ENCODE results near the gene KIF26B. TPM values are rescaled to one million over a fixed set of nuclear protein-coding genes. Genes with fewer than 3 reads are reported as not detected.
"Not testable (repeated sequence)": the region's sequence is repeated elsewhere in the genome, so short reads cannot be mapped to it uniquely, and the experiment has no call there.

Gene KIF26B
- polyA plus RNA-seq, 1 of the 3 experiments (the other 2 are of a cell fraction): 2.6 TPM

DNA sequence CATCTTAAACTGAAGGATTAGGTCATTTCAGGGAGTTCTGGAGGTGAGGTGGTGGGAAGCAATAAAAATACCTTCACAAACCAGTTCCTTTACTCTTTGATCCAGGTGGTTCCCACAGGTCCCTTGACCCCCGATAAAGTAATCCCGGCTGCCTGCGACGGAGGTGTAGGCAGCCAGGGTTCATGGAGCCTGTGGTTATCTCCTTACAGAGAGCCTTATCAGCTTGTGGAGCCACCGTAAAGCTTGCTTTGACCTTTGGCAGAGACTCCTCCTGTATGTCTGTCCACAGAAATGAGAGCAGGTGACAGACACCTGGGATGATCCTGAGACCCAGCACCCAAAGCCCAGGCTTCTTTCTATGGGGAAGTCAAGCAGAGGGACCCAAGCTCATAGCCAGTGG is 243.4 kb downstream of the KIF26B start:
- H3F3A ChIP-seq (replicated peaks; ENCODE audit: insufficient read depth): no peaks in the 10 kb centered on the region
- H3K27me3 ChIP-seq (ENCODE audit: insufficient read depth): no peaks in the 10 kb centered on the region
- H3K9ac ChIP-seq: no peak overlapping the region
- H3K4me1 ChIP-seq (ENCODE audit: control insufficient read depth in 1 of 2, insufficient read depth in 2 of 2, low read depth in 1 of 2, low read length in 1 of 2): peaks cover 0 to 14% of the 10 kb centered on the region in 2 experiments; a peak in 2 of 4 replicates
- peaks cover 5 to 17% of the 10 kb centered on the region in 2 experiments for H3K36me3 ChIP-seq (replicated peaks in 1 of 2; ENCODE audit: control insufficient read depth in 1 of 2, insufficient read depth in 2 of 2, low read length in 1 of 2)
- ChIA-PET CTCF (interaction anchor here (2.2 kb wide), 1 partner anchor 17 kb away, joined by 6 read pairs; no protein-coding TSS in a partner anchor), POLR2A (no interaction called here)
- no peaks in the 10 kb centered on the region for H3K9me3 ChIP-seq
- peak overlapping the region in 1 of 2 experiments; percentile 17; a peak in 1 of 4 replicates for H3K27ac ChIP-seq (ENCODE audit: low read depth in 2 of 2, low read length in 1 of 2)
- H4K20me1 ChIP-seq (ENCODE audit: insufficient read depth): no peaks in the 10 kb centered on the region
- H2AFZ ChIP-seq (ENCODE audit: low read depth): no peak overlapping the region
- no peak overlapping the region for H3K4me3 ChIP-seq (ENCODE audit: low read depth in 2 of 2, low read length in 1 of 2)
- DNase-seq: no peak
- no peak overlapping the region for H3K4me2 ChIP-seq
- no peaks in the 10 kb centered on the region for H3K79me2 ChIP-seq (ENCODE audit: insufficient read depth)
- TF ChIP-seq YY1 (IDR thresholded peaks at IDR 0.05; ENCODE audit: low read depth): no peak
- no peak for TF ChIP-seq MEF2A (IDR thresholded peaks at IDR 0.05; ENCODE audit: borderline replicate concordance, low read depth)
- no peak for TF ChIP-seq CHD2 (IDR thresholded peaks at IDR 0.05; ENCODE audit: low read length, partially characterized antibody)
- H3K9me2 ChIP-seq: no peaks in the 10 kb centered on the region
- WGBS (ENCODE audit: low lambda C conversion rate): 92% methylated on average over 4 of the region's 5 CpGs

DNA sequence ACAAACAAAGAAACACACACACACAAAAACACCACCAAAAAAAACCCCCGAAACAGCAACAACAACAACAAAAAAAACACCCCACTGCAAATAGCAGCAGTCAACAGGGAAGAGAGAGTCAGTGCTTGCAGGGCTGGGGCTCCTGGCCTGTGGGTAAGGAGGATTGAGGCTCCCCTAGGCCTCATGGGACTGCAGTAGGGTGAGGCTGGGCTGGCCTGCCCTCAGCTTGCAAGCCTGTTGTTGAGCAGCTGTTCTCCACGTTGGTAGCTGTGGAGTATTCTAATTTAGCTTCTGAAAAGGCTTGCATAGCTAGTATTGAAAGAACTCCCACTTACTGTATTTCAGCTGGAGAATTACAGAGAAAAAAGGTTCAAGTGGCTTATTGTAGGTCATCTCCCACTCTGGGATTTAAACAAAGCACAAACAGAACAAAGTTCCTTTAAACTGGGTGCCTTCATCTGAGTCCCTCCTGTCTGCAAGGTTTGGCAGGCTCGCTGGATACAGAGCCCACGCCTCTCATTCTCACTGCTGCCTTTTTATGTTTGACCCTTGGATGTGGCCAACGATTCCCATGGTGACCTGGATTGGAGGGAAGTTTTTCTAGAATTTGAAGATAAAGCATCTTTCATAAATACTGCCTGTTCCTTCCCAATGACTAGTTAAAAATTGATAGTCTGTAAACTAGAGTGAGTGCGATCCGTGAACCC is 247.2 kb downstream of the KIF26B start:
- Histone ChIP-seq H3K9me2 (no peaks in the 10 kb centered on the region), H3K4me2 (no peak overlapping the region), H3K4me1 (ENCODE audit: control insufficient read depth in 1 of 2, insufficient read depth in 2 of 2, low read depth in 1 of 2, low read length in 1 of 2) (peaks cover 0 to 42% of the 10 kb centered on the region in 2 experiments; a peak in 2 of 4 replicates), H3K27me3 (ENCODE audit: insufficient read depth) (no peaks in the 10 kb centered on the region), H4K20me1 (ENCODE audit: insufficient read depth) (no peaks in the 10 kb centered on the region), H3K4me3 (ENCODE audit: low read depth in 2 of 2, low read length in 1 of 2) (no peak overlapping the region), H3K27ac (ENCODE audit: low read depth in 2 of 2, low read length in 1 of 2) (peak overlapping the region in 1 of 2 experiments; percentile 25; a peak in 1 of 4 replicates), H3K9me3 (no peaks in the 10 kb centered on the region), H2AFZ (ENCODE audit: low read depth) (no peak overlapping the region), H3K79me2 (ENCODE audit: insufficient read depth) (no peaks in the 10 kb centered on the region), H3F3A (replicated peaks; ENCODE audit: insufficient read depth) (no peaks in the 10 kb centered on the region), H3K9ac (no peak overlapping the region), H3K36me3 (replicated peaks in 1 of 2; ENCODE audit: control insufficient read depth in 1 of 2, insufficient read depth in 2 of 2, low read length in 1 of 2) (peaks cover 5 to 19% of the 10 kb centered on the region in 2 experiments)
- WGBS (ENCODE audit: low lambda C conversion rate): 79% methylated on average over 7 of the region's 7 CpGs
- TF ChIP-seq CHD2 (IDR thresholded peaks at IDR 0.05; ENCODE audit: low read length, partially characterized antibody): no peak
- TF ChIP-seq FOXJ3 (CRISPR knock-in tag; IDR thresholded peaks at IDR 0.05): no peak
- no peak for TF ChIP-seq TCF12 (IDR thresholded peaks at IDR 0.05)
- TF ChIP-seq, protein P1, sequence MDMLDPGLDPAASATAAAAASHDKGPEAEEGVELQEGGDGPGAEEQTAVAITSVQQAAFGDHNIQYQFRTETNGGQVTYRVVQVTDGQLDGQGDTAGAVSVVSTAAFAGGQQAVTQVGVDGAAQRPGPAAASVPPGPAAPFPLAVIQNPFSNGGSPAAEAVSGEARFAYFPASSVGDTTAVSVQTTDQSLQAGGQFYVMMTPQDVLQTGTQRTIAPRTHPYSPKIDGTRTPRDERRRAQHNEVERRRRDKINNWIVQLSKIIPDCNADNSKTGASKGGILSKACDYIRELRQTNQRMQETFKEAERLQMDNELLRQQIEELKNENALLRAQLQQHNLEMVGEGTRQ (IDR thresholded peaks at IDR 0.05; ENCODE audit: borderline replicate concordance, low read depth, low read length): no peak
- no peak for TF ChIP-seq TAF1 (IDR thresholded peaks at IDR 0.05; ENCODE audit: borderline replicate concordance, low read depth, low read length)
- POLR2A ChIA-PET: no interaction called here
- DNase-seq: no peak
- CTCF ChIA-PET: interaction anchor here (1.3 to 4.8 kb wide), 2 partner anchors 28 to 246 kb away, joined by 5 to 18 read pairs; no protein-coding TSS in a partner anchor

DNA sequence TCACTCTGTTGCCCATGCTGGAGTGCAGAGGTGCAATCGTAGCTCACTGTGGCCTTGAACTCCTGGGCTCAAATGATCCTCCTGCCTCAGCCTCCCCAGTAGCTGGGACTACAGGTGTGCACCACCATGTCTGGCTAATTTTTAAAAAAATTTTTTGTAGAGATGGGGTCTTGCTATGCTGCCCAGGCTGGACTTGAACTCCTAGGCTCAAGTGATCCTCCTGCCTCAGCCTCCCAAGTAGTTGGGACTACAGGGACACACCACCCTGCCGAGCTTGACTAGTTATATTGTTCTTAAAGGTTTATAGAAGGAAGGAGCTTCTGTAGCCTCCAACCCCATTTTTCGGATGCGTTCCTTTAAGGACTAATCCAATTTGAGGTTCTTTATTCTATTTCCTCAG is 248.2 kb downstream of the KIF26B start:
- H3F3A ChIP-seq (replicated peaks; ENCODE audit: insufficient read depth); H4K20me1 ChIP-seq (ENCODE audit: insufficient read depth); H3K27ac ChIP-seq (ENCODE audit: low read depth in 2 of 2, low read length in 1 of 2); POLR2A ChIA-PET; H3K4me2 ChIP-seq; H3K4me3 ChIP-seq (ENCODE audit: low read depth in 2 of 2, low read length in 1 of 2); DNase-seq; H3K9ac ChIP-seq; H3K9me2 ChIP-seq; H3K79me2 ChIP-seq (ENCODE audit: insufficient read depth); H3K27me3 ChIP-seq (ENCODE audit: insufficient read depth); H3K9me3 ChIP-seq; H2AFZ ChIP-seq (ENCODE audit: low read depth): not testable (repeated sequence)
- WGBS (ENCODE audit: low lambda C conversion rate): 89% methylated on average over 4 of the region's 4 CpGs
- Histone ChIP-seq H3K4me1 (ENCODE audit: control insufficient read depth in 1 of 2, insufficient read depth in 2 of 2, low read depth in 1 of 2, low read length in 1 of 2) (peaks cover 0 to 50% of the 10 kb centered on the region in 2 experiments; a peak in 2 of 4 replicates), H3K36me3 (replicated peaks in 1 of 2; ENCODE audit: control insufficient read depth in 1 of 2, insufficient read depth in 2 of 2, low read length in 1 of 2) (peaks cover 5 to 25% of the 10 kb centered on the region in 2 experiments)
- CTCF ChIA-PET: interaction anchor here (1.0 to 4.8 kb wide), 3 partner anchors 10 to 247 kb away, joined by 3 to 18 read pairs (median 5); no protein-coding TSS in a partner anchor

All from SK-N-SH (cell line).